ENCODE data around the gene SBF2.

- TF ChIP-seq CTCF (IDR thresholded peaks at IDR 0.05) (no peak), POLR2A (IDR thresholded peaks at IDR 0.05) (no peak)
Observed at GRCh38 chr11:10064828-10065227, 229.2 kb downstream of the SBF2 start.
